HCT116 (cell line): ENCODE measurements around the gene JPH3. TPM values are rescaled to one million over a fixed set of nuclear protein-coding genes. Genes with fewer than 3 reads are reported as not detected.

Source experiments
- ATAC-seq: fragments of 200-7000 bp; cut with Tn5 transposase; 2 replicates; pipeline ENCODE4 v1.9.1; 2020; ENCODE audit warnings: mild to moderate bottlenecking, moderate library complexity
- BruUV-seq: library from RNA; stranded (reverse); fragments of 400-500 nt; replicated peaks from 2 replicates; lab custom pipeline; 2021; lab: Mats Ljungman, UMichigan
- CTCF ChIA-PET: fragments of 300-600 bp; sonication (Branson Sonifier 250); formaldehyde crosslinking; loops from one replicate; lab custom pipeline; 2021; ENCODE audit warnings: antibody characterized with exemption; lab: Charles Lee
- POLR2A ChIA-PET: fragments of 300-600, 350-600 bp; sonication (Branson Sonifier 250); formaldehyde crosslinking; loops from one replicate; lab custom pipeline; 2021; ENCODE audit warnings: antibody characterized with exemption; lab: Charles Lee
- RAD21 ChIA-PET, 2 experiments: fragments of 300-600 bp; sonication (Branson Sonifier 250); formaldehyde crosslinking; loops; one replicate each; lab custom pipeline; 2023; ENCODE audit warnings: low total read pairs in 2 of 2; ENCODE audit not compliant: uncharacterized antibody in 2 of 2, unreplicated experiment in 2 of 2, low non-redundant PET in 1 of 2; lab: Charles Lee
- DNase-seq: peaks from one replicate; pipeline ENCODE4 v3.0.0-alpha.2; 2010; ENCODE audit warnings: low read depth, low spot score
- H2AFZ ChIP-seq: fragments of 200-600 bp; shearing (Covaris generic), sonication (generic); 2 replicates; pipeline ENCODE4 v1.6.1; 2017; ENCODE audit warnings: low read depth, mixed run types, mixed read lengths, antibody characterized with exemption, low read length; ENCODE audit not compliant: poor library complexity, severe bottlenecking
- H3K27ac ChIP-seq: 2 replicates; pipeline ENCODE4 v1.5.1; 2012; ENCODE audit warnings: low read depth, low read length
- H3K27me3 ChIP-seq: fragments of 200-600 bp; sonication (generic); 2 replicates; pipeline ENCODE4 v1.6.1; 2016; ENCODE audit warnings: mixed run types, low read length, mixed read lengths; ENCODE audit not compliant: insufficient read depth
- H3K36me3 ChIP-seq, 2 experiments: fragments of 200-500 bp in 1 of 2; fragments of 200-600 bp in 1 of 2; sonication (Bioruptor generic) in 1 of 2; sonication (generic) in 1 of 2; 2 replicates each; pipeline versions ENCODE4 v1.5.1 to v1.6.1; 2014 to 2016; ENCODE audit warnings: low read length in 2 of 2, inconsistent platforms in 1 of 2, mixed read lengths in 1 of 2, mixed run types in 1 of 2; ENCODE audit not compliant: insufficient read depth in 2 of 2, control insufficient read depth in 1 of 2
- H3K4me1 ChIP-seq, 2 experiments: fragments of 200-600 bp in 1 of 2; sonication (generic) in 1 of 2; 2 replicates each; pipeline versions ENCODE4 v1.5.1 to v1.6.1; 2012 to 2017; ENCODE audit warnings: low read length in 2 of 2, inconsistent platforms in 1 of 2, mild to moderate bottlenecking in 1 of 2, mixed read lengths in 1 of 2, mixed run types in 1 of 2, moderate library complexity in 1 of 2; ENCODE audit not compliant: insufficient read depth in 2 of 2, control insufficient read depth in 1 of 2
- H3K4me2 ChIP-seq: fragments of 200-600 bp; sonication (generic); 2 replicates; pipeline ENCODE4 v1.6.1; 2017; ENCODE audit warnings: mixed run types, low read length, mixed read lengths
- H3K4me3 ChIP-seq, 2 experiments: fragments of 200-600 bp in 1 of 2; sonication (generic) in 1 of 2; replicated peaks in 1 of 2; 2 replicates each; pipeline ENCODE4 v1.5.1; 2011 to 2016; ENCODE audit warnings: low read length in 2 of 2, control low read depth in 1 of 2, low read depth in 1 of 2, mild to moderate bottlenecking in 1 of 2, mixed read lengths in 1 of 2, mixed run types in 1 of 2
- H3K79me2 ChIP-seq: fragments of 200-600 bp; sonication (generic); 2 replicates; pipeline ENCODE4 v1.6.1; 2017; ENCODE audit warnings: mild to moderate bottlenecking, mixed run types, low read length, moderate library complexity, mixed read lengths; ENCODE audit not compliant: insufficient read depth
- H3K9ac ChIP-seq: fragments of 200-600 bp; sonication (generic); 2 replicates; pipeline ENCODE4 v1.6.1; 2016; ENCODE audit warnings: low read length, mixed read lengths
- H3K9me2 ChIP-seq: fragments of 200-600 bp; sonication (generic), shearing (Covaris generic); 2 replicates; pipeline ENCODE4 v1.6.1; 2017; ENCODE audit warnings: mixed run types, mild to moderate bottlenecking, moderate library complexity; ENCODE audit not compliant: insufficient read depth
- H3K9me3 ChIP-seq, 2 experiments: fragments of 200-500 bp in 1 of 2; fragments of 200-600 bp in 1 of 2; sonication (Bioruptor generic) in 1 of 2; sonication (generic) in 1 of 2; 2 replicates each; pipeline ENCODE4 v1.6.1; 2014 to 2017; ENCODE audit warnings: low read length in 2 of 2, mixed read lengths in 2 of 2, inconsistent platforms in 1 of 2, low read depth in 1 of 2, mild to moderate bottlenecking in 1 of 2, mixed run types in 1 of 2, moderate library complexity in 1 of 2; ENCODE audit not compliant: control insufficient read depth in 1 of 2, insufficient read depth in 1 of 2
- H4K20me1 ChIP-seq: fragments of 200-600 bp; sonication (generic), shearing (Covaris generic); 2 replicates; pipeline ENCODE4 v1.6.1; 2017; ENCODE audit warnings: mixed run types, mild to moderate bottlenecking, moderate library complexity; ENCODE audit not compliant: insufficient read depth
- CEBPB ChIP-seq: IDR thresholded peaks from 2 replicates; pipeline ENCODE4 v1.6.1; 2012; ENCODE audit warnings: low read depth
- CTCF ChIP-seq, 3 experiments: fragments of 200-600 bp in 1 of 3; sonication (generic) in 1 of 3; IDR thresholded peaks in 2 of 3; conservative IDR thresholded peaks in 1 of 3; 2 replicates each; pipeline ENCODE4 v1.5.1; 2012 to 2017; ENCODE audit warnings: low read depth in 2 of 3, low read length in 2 of 3, antibody characterized with exemption in 1 of 3, borderline replicate concordance in 1 of 3, control low read depth in 1 of 3, mild to moderate bottlenecking in 1 of 3, mixed read lengths in 1 of 3, mixed run types in 1 of 3, moderate library complexity in 1 of 3; ENCODE audit not compliant: insufficient read depth in 1 of 3
- ELF1 ChIP-seq: IDR thresholded peaks from 2 replicates; pipeline ENCODE4 v1.6.1; 2012; ENCODE audit warnings: low read depth, borderline replicate concordance
- EZH2 ChIP-seq: fragments of 200-600 bp; sonication (generic); IDR thresholded peaks from 2 replicates; pipeline ENCODE4 v1.6.1; 2017; ENCODE audit warnings: antibody characterized with exemption, mixed run types
- EZH2phosphoT487 ChIP-seq: fragments of 200-600 bp; IDR thresholded peaks from 2 replicates; pipeline ENCODE4 v1.6.1; 2018; ENCODE audit warnings: antibody characterized with exemption, borderline replicate concordance
- FOSL1 ChIP-seq: IDR thresholded peaks from 2 replicates; pipeline ENCODE4 v1.6.1; 2012; ENCODE audit warnings: low read depth
- JUND ChIP-seq: IDR thresholded peaks from 2 replicates; pipeline ENCODE4 v1.6.1; 2012
- POLR2A ChIP-seq: IDR thresholded peaks from 2 replicates; pipeline ENCODE4 v1.7.0; 2011; ENCODE audit warnings: borderline replicate concordance; ENCODE audit not compliant: insufficient read depth, insufficient read length; ENCODE audit errors: extremely low read depth
- SP1 ChIP-seq: IDR thresholded peaks from 2 replicates; pipeline ENCODE4 v1.6.1; 2012; ENCODE audit warnings: low read depth
- TCF7L2 ChIP-seq: IDR thresholded peaks from 2 replicates; pipeline ENCODE4 v1.7.0; 2011; ENCODE audit warnings: borderline replicate concordance, inconsistent platforms; ENCODE audit not compliant: insufficient read depth, insufficient read length; ENCODE audit errors: extremely low read depth
- YY1 ChIP-seq: IDR thresholded peaks from 2 replicates; pipeline ENCODE4 v1.6.1; 2011; ENCODE audit warnings: low read length, low read depth, moderate library complexity, mild to moderate bottlenecking; ENCODE audit not compliant: insufficient replicate concordance; ENCODE audit errors: extremely low read depth
- ZFX ChIP-seq: fragments of 450-650 bp; IDR thresholded peaks from 2 replicates; pipeline ENCODE4 v1.6.1; 2017
- intact Hi-C: fragments of 100-400 bp; cut with micrococcal nuclease; formaldehyde crosslinking; loops from 2 replicates; pipeline ENCODE4 v1.10.0; 2022
- total RNA-seq: library from RNA; stranded (reverse); gene quantifications from one replicate; pipeline ENCODE4 v1.2.1, GENCODE V29; 2021; ENCODE audit not compliant: unreplicated experiment

The JPH3 gene
- total RNA-seq, 1 experiment from 2014 or later, result 0.10 TPM

GRCh38 chr16:87671715-87672270 lies 69.5 kb downstream of the JPH3 start:
- Histone ChIP-seq H3K9me3 (no peaks in the 10 kb centered on the region), H3K4me2 (no peak overlapping the region), H3K9ac (no peak overlapping the region), H3K27ac (no peak overlapping the region), H3K36me3 (no peaks in the 10 kb centered on the region), H3K79me2 (no peaks in the 10 kb centered on the region), H3K4me3 (no peak overlapping the region), H3K9me2 (no peaks in the 10 kb centered on the region), H3K27me3 (no peaks in the 10 kb centered on the region), H4K20me1 (no peaks in the 10 kb centered on the region), H3K4me1 (peaks cover 0 to 10% of the 10 kb centered on the region in 2 experiments; a peak in 3 of 4 replicates), H2AFZ (no peak overlapping the region)
- ChIA-PET CTCF (no interaction called here), RAD21 (no interaction called here), POLR2A (no interaction called here)
- no TSS peak for BruUV-seq
- no peak for TF ChIP-seq CEBPB
- TF ChIP-seq CTCF (IDR thresholded peaks at IDR 0.05 in 2 of 3, conservative IDR thresholded peaks at IDR 0.05 in 1 of 3; ENCODE audit: borderline replicate concordance in 1 of 3, insufficient read depth in 1 of 3, low read depth in 2 of 3, low read length in 2 of 3), result no peak
- no peak for TF ChIP-seq FOSL1
- no peak for TF ChIP-seq YY1
- no peak for TF ChIP-seq SP1
- no peak for TF ChIP-seq JUND
- TF ChIP-seq ELF1, result no peak
- TF ChIP-seq EZH2phosphoT487, result no peak
- no peak for TF ChIP-seq ZFX
- no peak for TF ChIP-seq POLR2A
- TF ChIP-seq EZH2, result no peak
- no peak for TF ChIP-seq TCF7L2
- DNase-seq (no peak), ATAC-seq (no peak)
- intact Hi-C loops, result no loop called here
